Measurements from ENCODE around the gene ETHE1.
"Not testable (repeated sequence)": the region's sequence is repeated elsewhere in the genome, so short reads cannot be mapped to it uniquely, and the experiment has no call there.

The ETHE1 gene

DNA sequence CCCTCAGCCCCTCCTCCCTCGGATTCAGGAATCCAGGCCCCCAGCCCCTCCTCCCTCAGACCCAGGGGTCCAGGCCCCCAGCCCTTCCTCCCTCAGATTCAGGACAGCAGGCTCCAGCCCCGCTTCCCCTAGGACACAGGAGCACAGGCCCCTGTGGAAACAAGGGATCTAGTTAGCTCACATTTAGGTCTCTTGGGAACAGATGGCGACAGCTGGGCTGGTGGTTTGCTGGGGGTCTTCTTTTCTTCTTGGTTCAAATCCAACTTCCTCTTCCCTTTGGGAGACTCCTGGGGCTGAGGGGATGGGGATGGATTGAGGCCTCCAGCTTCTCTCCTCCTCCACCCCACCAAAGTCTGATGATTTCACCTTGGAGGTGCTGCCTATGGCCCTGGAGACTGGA, 25.6 kb upstream of the ETHE1 start:
- DNase-seq (ENCODE audit: extremely low spot score, insufficient read length, low read depth) (no peak), FAIRE-seq (no peak)

DNA sequence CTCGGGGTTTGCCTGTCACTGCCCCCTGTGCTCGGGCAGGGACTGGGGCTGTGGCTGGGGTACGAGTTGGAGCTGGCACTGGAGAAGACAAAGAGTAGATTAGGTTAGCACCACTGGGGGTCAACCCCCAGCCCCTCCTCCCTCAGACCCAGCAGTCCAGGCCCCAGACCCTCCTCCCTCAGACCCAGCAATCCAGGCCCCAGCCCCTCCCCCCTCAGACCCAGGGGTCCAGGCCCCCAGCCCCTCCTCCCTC, 25.1 kb upstream of the ETHE1 start:
- DNase-seq (ENCODE audit: extremely low spot score, insufficient read length, low read depth) (no peak), FAIRE-seq (no peak)

DNA sequence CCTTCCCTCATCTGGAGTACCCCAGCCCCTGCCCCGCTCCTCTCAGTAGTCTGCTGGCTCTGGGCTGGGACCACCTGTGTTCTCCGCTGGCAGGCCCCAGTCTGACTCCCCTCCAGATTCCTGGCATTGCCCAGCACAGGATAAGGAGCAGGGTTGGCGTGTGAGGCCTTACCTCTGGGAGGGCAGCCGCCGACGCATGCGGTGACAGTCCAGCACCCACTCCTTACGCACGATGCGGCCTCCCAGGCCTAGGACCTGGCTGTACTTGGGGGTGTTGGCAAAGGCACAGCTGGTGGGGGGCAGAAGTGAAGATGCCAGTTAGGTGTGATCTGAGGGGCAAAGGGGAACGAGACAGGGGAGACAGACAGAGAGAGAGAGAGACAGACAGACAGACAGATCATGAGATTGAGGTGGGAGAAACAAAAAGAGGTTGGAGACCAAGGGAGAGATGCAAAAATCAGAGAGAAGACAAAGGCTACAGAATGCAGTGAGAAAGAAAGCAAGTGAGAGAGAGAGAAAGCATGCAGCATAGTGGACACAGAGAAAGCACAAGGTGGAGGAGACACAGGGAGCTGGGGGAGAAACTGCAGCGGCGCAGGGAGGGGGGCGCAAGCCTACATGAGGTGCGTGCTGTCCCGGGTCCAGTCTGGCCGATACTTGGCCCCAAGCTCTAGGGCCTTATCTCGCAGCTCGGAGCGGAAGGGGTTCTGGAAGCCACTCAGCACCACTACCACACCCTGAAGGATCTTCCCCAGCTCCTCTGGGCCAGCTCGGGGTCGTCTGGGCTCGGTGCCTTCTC, 24.6 kb upstream of the ETHE1 start:
- FAIRE-seq: no peak
- DNase-seq (ENCODE audit: extremely low spot score, insufficient read length, low read depth): no peak

DNA sequence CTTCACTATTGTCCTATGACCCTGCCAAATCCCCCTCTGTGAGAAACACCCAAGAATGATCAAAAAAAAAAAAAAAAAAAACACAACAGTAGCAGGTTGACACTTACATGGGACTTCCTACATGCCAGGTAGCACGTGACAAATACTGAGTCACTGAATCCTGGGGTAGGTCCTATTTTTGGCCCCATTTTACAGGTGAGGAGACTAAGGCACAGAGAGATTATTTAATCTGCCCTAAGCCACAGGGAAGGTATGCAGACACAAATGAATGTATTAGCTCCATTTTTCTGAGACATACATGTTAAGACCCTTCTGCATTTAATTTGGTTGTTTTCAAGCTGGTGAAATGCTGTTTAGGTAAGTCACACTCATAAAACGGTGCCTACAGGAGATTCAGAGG, 21.7 kb upstream of the ETHE1 start:
- DNase-seq (ENCODE audit: extremely low spot score, insufficient read length, low read depth) (no peak), FAIRE-seq (no peak)

DNA sequence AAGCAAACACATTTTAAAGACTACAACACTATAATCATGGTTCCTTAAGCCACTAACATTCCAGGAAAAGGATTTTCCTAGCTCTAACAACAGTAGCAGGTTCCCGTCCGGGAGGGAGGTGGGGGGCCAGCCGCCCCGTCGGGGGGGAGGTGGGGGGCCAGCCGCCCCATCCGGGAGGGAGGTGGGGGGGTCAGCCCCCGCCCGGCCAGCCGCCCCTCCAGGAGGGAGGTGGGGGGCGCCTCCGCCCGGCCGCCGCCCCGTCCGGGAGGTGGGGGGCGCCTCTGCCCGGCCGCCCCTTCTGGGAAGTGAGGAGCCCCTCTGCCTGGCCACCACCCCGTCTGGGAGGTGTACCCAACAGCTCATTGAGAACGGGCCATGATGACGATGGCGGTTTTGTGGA, 20.9 kb upstream of the ETHE1 start:
- DNase-seq (ENCODE audit: extremely low spot score, insufficient read length, low read depth); FAIRE-seq: not testable (repeated sequence)

DNA sequence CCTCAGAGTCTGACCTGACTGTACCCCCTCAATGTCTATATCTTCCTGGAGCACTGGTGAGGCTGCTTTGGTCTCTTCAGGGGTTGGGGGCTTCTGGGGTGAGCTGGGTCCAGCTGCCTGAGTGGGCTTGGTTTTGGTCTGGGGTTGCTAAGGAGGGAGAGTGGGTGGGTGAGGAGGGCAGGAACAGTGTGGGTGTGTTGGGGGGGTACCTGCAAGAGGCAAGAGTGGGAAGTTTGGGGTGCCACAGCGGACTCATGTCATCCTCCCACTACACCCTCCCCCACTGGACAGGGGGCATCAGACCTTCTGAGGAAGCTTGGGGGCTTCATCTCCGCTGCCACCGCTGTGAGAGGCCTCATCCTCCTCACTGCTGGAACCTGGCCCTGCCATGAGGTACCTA, 19.6 kb upstream of the ETHE1 start:
- FAIRE-seq (no peak), DNase-seq (ENCODE audit: extremely low spot score, insufficient read length, low read depth) (no peak)

DNA sequence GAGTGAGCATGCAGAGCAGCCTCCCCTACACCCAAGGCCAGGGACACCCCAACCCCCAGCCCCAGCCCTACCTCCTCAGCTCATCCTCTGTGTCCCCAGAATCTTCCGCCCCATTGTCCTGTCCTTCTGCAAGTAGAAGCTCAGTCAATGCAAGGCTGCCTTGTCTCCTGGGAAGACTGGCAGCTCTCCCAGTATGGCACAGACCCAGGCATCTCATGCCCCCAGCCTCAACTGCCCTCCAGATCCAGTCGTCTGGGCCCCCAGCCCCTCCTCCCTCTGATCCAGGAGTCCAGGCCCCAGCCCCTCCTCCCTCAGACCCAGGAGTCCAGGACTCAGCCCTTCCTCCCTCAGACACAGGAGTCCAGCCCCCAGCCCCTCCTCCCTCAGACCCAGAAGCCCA, 19.0 kb upstream of the ETHE1 start:
- DNase-seq (ENCODE audit: extremely low spot score, insufficient read length, low read depth) (no peak), FAIRE-seq (no peak)

DNA sequence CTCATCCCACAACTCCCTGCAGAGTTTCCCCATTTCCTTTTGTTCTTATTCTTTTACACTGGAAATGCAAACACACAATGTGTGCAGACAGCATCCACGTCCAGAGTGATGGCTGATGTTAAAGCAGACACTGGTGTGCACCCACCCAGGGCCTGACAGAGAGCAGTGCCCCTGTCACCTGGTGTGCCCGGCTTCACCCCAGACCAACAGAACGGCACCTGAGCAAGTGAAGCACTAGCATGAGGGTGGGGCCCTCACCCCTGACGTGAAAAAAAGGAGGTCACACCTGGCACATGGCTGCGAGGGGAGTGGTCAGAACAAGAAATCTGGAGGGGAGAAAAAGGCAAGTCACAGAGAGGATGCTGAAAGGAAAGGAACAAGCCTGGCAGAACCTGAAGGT, 18.3 kb upstream of the ETHE1 start:
- DNase-seq (ENCODE audit: extremely low spot score, insufficient read length, low read depth) (no peak), FAIRE-seq (no peak)

DNA sequence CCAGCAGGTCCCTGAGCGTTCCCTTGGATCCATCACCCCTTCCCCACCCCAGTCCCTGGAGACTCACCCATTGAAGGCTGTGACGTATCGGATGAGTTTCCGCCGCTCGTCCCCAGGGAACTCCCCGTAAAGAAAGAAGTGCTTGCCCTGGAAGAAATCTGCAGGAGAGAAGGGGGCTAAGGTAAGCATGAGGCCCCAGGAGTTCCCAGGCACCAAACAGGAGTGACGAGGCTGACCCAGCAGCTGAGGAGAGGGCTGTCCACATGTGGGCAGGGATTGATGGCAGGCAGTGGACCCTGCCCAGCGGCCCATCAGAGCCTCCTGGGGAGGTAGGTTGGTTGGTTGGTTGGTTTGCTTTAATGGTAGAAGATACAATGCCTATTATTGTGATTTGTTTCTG, 17.1 kb upstream of the ETHE1 start:
- FAIRE-seq: no peak

DNA sequence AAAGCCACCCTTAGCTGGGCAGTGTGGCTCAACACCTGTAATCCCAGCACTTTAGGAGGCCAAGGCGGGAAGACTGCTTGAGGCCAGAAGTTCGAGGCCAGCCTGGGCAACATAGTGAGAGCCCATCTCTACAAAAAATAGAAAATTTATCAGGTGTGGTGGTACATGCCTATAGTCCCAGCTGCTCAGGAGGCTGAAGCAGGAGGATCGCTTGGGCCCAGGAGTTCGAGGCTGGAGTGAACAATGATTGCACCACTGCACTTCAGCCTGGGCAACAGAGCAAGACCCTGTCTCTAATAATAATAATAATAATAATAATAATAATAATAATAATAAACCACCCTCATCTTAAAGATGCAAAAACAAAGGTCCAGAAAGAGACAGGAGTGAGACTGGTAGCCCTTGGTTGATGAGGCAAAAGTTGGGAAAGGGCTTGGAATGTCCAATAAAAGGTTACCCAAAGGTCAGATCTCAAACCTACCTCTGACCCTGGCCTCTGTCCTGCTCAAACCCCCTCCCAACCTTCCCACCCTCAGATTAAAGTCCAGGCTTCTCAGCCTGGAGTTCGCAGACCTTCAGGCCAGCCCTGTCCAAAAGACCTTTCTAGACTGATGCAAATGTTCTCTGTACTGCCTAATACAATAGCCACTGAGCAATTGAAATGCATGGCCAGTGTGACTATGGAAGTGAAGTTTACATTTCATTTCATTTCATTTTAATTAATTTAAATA, 15.1 kb upstream of the ETHE1 start:
- DNase-seq (ENCODE audit: extremely low spot score, insufficient read length, low read depth) (no peak), FAIRE-seq (no peak)

More for the DNA sequence above, 17.1 kb upstream of the ETHE1 start:
- no peak for DNase-seq (ENCODE audit: extremely low spot score, insufficient read length, low read depth)

DNA sequence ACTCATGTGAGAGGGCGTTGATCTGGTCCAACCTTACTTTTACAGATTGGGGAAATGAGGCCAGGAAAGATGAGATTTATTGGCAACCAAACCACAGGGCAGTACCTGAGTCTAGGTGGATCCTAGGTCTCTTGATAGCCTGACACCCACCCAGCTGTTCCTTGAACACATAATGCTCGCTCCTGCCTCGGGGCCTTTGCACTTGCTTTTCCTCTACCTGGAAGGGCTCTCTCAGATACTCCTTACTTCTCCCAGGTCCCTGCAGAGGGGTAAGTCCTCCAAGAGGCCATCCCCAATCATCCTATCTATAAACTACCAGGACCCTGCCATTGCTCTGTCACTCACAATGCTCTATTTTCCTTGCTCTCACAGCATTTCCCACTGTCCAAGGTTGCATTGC, 13.4 kb upstream of the ETHE1 start:
- no peak for DNase-seq (ENCODE audit: extremely low spot score, insufficient read length, low read depth)
- FAIRE-seq: no peak

DNA sequence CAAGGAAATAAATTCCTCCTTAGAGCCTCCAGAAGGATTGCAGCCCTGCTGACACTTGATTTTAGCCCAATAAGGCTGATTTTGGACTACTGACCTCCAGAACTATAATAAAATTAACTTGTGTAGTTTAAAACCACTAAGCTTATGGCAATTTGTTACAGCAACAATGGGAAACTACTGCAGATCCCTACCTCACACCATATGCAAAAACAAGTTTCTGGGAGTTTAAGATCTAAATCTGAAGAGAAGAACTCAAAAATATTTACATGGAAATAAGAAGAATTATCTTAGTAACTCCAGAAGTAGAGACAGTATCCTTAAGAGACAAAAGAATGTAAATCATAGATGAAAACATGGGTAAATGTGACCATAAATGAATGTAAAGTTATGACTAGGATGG, 11.9 kb upstream of the ETHE1 start:
- DNase-seq (ENCODE audit: extremely low spot score, insufficient read length, low read depth) (no peak), FAIRE-seq (no peak)

DNA sequence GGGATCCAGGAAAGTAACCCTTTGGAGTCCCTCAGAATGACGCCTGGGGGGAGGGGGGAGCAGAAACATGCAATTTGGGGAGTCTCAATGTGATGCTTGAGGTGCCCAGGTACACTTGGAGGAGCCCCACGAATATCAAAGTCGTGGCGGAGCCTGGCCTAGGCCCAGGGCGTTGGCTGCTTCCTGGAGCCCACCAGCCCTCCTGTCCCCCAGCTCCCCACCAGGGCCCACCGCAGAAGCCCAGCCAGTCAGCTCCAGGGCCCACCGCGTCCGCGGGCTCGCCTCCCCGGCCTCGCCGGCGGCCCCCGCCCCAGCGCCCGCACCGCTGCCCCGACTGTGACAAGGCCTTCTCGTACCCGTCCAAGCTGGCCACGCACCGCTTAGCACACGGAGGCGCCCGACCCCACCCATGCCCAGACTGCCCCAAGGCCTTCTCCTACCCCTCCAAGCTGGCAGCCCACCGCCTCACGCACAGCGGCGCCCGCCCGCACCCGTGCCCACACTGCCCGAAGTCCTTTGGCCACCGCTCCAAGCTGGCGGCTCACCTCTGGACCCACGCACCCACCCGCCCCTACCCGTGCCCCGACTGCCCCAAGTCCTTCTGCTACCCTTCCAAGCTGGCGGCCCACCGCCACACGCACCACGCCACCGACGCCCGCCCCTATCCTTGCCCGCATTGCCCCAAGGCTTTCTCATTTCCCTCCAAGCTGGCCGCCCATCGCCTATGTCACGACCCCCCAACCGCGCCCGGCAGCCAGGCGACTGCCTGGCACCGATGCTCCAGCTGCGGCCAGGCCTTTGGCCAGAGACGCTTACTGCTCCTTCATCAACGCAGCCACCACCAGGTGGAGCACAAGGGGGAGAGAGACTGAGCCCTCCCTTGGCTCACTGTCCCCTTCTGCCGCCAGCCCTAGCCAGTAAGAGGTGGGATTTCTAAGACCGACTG, 8.1 kb upstream of the ETHE1 start:
- DNase-seq (ENCODE audit: extremely low spot score, insufficient read length, low read depth) (no peak), FAIRE-seq (no peak)

DNA sequence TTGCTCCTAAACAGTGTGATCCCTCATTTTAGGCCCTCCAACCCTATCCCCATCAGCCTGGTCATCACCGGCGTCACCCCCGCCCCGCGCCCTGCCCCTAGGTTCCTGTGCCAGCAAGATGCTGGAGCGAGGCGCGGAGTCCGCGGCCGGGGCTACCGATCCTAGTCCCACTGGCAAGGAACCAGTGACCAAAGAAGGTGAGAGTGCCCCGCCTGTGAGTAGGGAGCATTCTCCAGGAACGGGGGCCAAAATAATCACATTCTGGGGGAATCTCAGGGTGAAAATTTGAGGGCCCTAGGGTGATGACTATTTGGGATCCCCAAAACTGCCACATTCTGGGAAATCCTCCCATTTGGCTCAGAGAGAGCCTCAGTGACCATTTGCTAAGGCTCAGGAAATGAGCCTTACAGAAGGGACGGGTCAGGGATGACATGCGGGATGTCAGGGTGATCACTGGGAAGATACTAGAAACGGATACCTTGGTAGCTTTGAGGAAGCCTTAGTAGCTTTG, 7.4 kb upstream of the ETHE1 start:
- DNase-seq (ENCODE audit: extremely low spot score, insufficient read length, low read depth): no peak
- FAIRE-seq: no peak

DNA sequence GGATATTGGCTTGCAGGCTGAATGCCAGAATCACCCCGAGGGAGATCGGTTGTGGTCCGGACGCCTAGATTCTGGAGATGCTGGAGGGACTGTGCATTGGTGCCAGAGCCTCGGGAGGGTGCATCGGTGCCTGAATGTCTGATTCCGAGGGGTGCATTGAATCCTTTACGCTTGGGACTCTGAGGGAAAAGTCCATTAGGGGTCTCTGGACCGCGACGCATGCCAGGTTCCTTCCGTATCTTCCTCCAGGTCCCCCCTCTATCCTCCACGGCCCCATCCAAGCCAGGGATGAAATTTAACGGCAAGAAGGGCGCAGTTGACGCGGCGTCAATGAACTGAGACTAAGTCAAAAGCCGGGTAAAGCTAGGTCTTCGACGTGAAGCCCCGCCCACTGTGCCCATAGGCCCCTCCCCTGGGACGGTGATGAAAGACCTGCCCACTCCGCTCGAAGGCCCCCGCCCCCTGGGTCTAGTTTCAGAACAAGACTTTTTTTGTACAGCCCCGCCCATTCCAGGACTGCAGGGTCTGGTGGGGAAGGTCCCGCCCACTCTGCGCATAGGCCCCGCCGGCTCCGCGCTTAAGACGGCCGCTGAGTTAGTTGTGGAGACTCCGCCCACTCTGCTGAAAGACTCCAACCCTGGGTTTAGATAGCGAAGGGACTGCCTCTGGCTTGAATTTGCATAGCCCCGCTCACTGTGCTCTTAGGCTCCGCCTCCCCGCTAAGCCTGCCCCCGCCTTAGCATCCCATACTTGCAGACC, 6.7 kb upstream of the ETHE1 start:
- no peak for FAIRE-seq
- peak; percentile 81 for DNase-seq (ENCODE audit: extremely low spot score, insufficient read length, low read depth)

DNA sequence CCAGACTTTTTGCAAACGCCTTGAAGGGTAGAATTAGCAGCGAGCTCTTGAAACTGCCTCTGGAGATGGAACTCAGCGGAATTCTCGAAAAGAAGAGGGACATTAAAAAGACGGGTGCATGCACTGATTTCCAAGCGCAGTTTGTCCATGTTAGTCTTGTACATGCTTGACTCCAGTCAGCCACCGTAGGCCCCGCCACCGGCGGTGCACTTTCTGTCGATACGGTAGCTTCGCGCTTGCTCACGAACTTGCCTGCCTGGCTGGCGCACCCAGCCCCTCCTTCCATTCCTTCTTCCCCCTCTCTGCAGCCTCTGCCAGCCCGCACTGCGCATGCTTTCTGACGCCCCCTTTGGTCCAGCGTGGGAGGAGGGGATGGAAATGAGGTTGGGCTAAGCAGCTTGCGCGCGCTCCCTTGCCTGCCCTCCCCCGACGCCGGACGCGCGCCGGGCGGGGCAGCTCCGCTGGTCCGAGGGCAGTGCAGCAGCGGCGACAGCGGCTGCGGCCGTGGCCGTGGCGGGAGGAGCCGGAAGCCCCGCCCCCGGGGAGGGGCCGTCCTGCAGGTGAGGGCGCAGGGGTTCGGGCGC, 6.1 kb upstream of the ETHE1 start, which contains the start of gene ZNF575:
ZNF575 (plus strand) TSS at position 227 of the 584 bp plus-strand sequence. CDS start 1,235 bp downstream, outside the sequence.
- peak; percentile 75 for DNase-seq (ENCODE audit: extremely low spot score, insufficient read length, low read depth)
- FAIRE-seq: peak; percentile 96

DNA sequence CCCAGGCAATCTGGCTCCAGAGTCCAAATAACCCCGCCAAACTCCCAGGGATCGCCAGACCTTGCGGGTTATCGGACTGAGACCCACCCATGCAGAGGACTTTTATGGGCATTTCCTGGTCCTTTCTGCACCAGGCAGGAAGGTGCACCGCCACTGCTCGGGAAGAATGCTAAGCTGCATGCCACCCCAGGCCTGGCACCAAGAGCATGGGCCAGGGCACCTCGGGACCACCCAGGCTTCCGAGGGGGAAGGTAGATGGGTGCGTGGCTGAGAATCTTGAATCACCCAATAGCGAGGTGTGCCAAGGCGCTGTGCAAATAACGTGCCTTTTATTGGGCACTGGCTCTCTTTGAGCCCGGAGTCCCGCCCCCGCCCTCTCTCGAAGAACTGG, 5.6 kb upstream of the ETHE1 start:
- FAIRE-seq (no peak), DNase-seq (ENCODE audit: extremely low spot score, insufficient read length, low read depth) (no peak)

DNA sequence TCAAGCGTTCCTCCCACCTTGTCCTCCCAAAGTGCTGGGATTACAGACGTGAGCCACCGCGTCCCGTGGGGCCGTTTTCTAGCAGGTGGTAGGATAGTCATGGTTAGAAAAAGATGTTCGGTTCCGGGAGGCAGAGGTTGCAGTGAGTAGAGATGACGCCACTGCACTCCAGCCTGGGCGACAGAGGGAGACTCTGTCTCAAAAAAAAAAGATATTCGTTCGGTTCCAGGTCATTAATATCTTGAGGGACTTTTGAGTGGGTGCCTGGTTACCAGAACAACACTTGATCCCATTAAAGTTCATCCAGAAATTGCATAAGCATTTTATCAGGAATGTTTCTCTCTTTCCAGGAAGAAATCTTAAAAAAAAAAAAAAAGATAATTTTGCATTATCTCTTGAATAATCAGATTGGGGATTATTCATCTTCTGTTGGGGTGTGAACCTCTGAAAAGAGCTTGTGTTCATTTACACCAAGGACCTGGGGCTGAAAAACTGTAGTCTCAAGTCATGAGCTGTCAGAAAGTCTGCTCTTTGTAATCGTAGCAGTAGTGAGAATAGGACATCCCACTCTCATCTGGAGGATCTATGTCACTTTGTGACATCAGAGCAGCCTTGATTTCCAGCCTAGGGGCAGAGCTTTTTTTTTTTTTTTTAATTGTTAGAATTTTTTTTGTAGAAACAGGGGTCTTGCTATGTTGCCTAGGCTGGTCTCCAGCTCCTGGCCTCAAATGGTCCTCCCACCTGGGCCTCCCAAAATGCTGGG, 1.0 kb upstream of the ETHE1 start:
- DNase-seq (ENCODE audit: extremely low spot score, insufficient read length, low read depth): no peak
- no peak for FAIRE-seq

All from GM18507 (cell line).